ENCODE measurements around the gene DIAPH2. TPM values are rescaled to one million over a fixed set of nuclear protein-coding genes. Genes with fewer than 3 reads are reported as not detected.
A peak's percentile ranks its signal among the peaks of the same experiment; 100 is the strongest.

DIAPH2 gene
- total RNA-seq, 1 donor from 2014 or later: 11.0 TPM

DNA sequence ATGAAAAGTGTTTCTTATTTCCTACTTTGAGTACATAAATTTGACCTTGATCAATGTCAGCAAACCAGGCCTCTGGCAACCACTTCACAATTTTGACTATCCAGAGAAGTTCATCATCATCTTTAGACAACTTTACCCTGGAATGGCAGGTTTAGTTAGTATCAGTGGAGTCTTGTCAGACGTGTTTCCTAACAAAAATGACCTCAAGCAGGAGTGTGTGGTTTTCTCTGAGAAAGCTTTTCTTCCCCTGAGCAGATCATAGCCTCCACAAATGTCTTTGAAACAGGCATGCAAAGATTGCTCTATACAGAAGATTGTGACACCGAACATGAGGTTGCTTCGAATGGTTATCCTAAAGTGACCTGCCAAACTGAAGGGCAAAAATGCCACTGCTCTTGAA is 841.3 kb downstream of the DIAPH2 start:
- FAIRE-seq: no peak

DNA sequence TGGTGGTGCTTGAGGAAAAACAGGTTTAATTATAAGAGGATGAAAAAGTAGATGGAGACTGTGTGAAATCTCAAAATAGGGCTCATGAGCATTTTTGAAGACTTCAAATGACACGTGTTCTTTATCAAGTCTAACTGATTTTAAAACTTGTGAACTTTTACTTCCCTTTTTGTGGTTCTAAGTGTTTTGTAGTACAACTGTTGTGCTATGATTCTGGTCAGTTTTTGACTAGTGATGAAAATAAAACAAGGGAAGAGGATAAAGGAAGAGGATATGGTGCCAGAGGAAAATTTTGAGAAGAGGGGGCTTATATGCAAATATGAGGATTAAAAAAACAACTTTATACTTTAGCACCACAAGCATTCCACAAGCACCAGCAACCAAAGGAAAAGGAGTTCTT is 843.1 kb downstream of the DIAPH2 start:
- DNase-seq (ENCODE audit: low spot score in 2 of 2) (no peak), FAIRE-seq (no peak)

More for the DNA sequence above, 841.3 kb downstream of the DIAPH2 start:
- no peak for DNase-seq (ENCODE audit: low spot score in 2 of 2)

DNA sequence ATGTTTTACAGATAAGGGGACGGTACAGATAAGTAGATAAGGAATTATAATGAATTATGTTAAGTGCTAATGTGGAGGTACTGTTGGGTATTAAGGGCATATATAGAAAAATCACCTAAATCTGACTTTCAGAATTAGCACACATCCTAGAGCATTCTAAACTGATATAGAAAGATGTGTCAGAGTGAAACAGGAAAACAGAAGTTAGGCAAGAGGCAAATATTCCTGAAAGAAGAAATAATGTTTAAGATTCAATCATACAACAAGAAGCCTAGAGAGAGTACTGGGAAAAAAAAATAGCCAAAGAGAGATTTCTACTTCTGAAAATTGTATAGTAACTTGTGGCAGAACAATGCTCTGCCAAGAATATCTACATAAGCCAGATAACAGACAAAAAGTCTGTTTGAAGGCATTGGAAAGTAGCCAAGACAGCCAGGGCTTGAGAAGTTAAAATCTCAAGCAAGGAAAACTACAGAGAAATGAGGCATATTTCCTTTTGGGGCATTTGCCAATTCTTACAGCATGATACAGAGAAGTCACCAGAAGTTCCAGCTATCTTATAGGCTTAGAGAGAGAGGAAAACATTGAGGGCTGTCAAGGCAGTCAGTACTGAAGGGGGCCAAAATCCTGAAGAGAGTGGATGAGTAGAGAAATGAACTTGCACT is 845.0 kb downstream of the DIAPH2 start:
- FAIRE-seq (no peak), DNase-seq (ENCODE audit: low spot score in 2 of 2) (no peak)

DNA sequence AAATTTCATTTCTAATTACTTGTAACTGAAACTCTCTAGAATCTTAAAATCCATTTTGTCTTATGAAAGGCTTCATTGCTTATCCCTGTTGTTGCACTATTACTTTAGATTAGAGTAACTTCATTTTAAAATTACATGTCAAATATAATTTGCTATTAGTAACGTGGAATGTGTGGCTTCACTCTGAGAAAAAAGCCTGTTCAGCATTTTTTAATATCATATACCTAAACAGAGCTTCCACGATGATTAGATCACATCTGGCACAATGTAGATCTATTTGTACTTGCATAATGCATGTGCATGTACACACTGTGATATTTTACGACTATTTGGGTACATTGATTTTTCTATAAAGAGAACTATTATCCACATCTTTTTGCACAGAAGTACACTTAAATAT is 847.2 kb downstream of the DIAPH2 start:
- no peak for FAIRE-seq

DNA sequence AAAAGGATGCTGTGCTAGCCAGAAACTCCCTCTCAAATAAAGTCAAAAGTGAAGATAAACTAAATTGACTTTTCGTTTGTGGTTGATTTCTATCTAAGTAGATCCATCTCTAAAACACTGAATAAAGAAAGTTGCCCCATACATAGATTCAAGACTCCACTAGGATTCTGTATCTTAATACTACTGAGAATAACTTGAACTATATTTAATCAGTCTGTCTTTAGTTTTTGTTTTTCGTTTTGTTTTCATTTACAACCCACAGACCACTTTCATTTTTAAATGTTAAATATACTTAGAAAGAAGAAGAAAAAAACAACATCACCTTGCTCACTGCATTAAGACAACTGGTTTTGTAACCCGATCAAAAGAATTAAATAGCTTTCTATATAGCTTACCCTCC is 854.1 kb downstream of the DIAPH2 start:
- no peak for DNase-seq (ENCODE audit: low spot score in 2 of 2)

More for the DNA sequence above, 847.2 kb downstream of the DIAPH2 start:
- no peak for DNase-seq (ENCODE audit: low spot score in 2 of 2)

DNA sequence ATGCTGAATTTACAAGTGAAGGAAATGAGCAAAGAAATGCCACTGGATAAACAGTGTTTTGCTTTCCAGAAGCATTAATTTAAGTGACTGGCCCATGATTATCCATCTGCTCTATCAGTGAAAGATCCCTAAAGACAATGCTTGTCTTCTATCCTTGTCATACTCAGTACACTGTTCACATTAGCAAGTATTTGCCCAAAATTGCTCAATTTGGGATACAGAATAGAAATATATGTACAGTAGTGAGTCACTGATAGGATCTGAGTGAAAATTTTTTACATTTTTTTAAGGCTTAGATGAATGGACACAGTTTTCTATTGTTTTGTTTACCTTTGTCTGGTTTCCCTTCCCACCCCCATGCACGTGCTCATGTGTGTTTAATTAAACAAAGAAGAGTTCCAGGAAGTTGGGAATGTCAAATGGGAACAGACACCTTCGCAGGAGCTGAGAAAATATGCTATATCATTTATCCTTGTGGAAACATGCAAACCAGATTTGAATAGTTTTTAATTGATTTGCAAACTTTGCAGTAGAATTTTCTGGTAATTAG is 855.4 kb downstream of the DIAPH2 start:
- DNase-seq (ENCODE audit: low spot score in 2 of 2) (no peak), FAIRE-seq (no peak)

More for the DNA sequence above, 854.1 kb downstream of the DIAPH2 start:
- FAIRE-seq: no peak

DNA sequence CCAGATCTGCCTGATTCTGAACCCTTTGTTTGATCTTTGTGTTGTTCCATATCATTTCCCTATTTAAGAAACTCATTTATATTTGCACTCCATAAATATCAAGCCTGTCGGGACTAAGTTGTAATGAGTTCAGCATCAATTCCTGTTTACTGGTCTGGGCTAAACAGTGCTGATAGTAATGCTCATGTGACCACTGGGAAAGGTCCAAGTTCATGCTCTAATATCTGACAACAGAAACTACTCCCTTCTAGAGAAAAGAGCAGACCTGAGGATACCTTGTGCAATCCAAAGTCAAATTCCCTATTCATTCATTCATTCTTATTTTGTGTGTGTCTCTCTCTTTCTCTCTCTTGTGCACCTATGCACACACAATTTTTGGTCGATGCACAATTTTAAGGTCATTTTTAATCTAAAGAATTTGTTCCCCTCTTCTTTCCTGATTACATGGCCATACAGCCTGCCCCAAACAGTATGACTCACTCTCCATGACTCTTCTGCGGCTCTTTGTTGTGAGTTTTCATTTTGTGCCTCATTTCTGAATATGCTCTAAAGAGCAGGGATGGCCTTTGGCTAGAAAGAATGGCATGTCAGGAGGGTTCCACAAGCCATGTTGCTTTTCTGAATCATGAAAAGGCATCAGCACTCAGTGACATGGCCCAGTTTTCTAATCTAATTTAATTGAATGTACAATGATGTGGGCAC is 863.4 kb downstream of the DIAPH2 start:
- DNase-seq (ENCODE audit: low spot score in 2 of 2) (no peak), FAIRE-seq (no peak)

DNA sequence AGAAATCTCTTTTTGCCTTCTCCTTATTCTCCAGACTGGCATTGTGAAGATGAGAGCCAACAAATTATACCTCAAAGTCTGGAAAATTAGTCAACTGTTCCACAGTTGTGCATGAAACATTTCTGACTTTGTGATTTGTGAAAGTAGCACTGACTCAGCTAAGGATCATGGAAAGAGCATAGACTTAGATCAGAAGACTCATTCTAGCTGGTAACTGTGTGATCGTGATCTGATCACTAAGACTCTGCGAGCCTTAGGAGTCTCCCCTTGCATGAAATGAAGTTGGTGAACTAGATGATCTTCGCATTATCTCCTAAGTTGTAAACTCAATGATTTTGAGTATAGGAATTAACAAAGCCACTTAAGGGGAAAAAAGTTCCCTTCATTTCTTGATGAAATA is 867.2 kb downstream of the DIAPH2 start:
- FAIRE-seq: no peak

DNA sequence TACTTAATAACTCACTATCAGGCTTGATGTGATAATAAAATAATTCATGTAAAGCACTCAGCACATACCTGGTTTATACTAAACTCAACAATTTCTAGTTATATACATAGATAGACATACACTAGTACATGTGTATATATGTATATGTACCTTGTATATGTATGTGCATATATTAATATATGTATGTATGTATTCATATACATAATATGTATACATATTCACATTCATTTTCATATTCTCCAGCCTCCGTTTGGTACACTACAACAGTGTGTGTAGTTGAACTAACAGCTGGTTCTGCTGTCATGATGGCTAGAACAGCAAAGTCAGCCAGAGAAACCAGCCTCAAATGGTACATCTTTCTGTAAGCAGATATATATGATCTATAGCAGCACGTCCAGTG is 869.2 kb downstream of the DIAPH2 start:
- no peak for DNase-seq (ENCODE audit: low spot score in 2 of 2)
- no peak for FAIRE-seq

More for the DNA sequence above, 867.2 kb downstream of the DIAPH2 start:
- no peak for DNase-seq (ENCODE audit: low spot score in 2 of 2)

DNA sequence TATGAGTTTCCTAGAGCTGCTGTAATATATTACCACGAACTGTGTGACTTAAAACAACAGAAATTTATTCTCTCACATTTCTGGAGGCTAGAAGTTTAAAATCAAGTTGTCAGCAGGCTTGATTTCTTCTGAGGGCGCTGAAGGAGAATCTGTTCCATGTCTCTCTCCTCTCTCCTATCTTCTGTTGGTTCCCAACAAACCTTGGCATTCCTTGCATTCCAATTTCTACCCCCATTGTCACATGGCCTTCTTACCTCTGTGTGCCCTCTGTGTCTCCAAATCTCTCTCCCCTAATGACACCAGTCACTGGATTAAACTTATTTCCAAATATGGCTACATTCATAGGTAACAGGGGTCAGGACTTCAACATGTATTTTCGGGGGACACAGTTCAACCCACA is 871.7 kb downstream of the DIAPH2 start:
- FAIRE-seq: no peak
- no peak for DNase-seq (ENCODE audit: low spot score in 2 of 2)

DNA sequence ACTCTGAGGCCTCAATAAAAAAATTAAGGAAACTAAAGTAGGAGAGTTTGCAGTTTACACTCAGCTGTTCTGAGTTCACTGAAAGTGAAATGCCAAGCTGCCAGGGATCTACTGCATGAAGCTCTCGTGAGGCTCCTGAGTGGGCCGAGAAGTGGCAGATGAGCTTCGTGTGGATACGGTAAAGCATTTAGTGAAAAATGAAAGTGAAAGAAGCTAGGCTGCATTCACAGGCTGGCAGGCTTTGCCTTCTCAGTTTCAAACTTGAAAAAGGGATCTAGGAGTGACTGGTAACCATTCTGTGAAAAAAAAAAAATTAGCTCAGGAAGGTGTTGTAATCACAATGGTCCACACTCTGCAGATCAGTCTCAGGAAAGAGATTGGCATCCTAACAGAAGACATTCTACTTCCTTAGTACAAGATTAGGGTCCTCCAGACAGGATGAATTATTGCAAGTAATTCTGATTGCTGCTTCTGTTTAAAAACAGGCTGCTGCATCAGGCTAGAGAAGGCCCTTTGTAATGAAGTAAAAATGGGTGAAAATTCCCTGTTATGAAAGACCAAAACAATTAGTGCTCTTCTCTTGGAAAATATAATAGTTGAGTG is 879.0 kb downstream of the DIAPH2 start:
- FAIRE-seq (no peak), DNase-seq (ENCODE audit: low spot score in 2 of 2) (peak in 1 of 2 donors; percentile 3)

DNA sequence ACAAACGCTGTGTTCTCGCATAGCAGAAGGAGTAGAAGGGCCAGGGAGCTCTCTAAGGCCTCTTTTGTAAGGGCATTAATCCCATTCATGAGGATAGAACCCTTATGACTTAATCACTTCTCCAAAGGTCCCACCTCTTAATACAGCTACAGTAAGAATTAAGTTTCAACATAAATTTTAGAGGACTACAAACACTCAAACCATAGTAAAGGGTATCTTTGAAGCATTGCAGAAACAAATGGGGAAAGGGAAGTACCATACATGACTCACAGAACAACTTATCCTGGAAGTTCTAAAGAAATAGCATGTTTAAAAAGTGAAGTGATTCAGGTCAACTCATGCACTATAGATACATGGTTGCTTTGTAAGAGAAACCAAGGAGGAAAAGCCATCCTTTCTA is 879.9 kb downstream of the DIAPH2 start:
- no peak for FAIRE-seq
- no peak for DNase-seq (ENCODE audit: low spot score in 2 of 2)

DNA sequence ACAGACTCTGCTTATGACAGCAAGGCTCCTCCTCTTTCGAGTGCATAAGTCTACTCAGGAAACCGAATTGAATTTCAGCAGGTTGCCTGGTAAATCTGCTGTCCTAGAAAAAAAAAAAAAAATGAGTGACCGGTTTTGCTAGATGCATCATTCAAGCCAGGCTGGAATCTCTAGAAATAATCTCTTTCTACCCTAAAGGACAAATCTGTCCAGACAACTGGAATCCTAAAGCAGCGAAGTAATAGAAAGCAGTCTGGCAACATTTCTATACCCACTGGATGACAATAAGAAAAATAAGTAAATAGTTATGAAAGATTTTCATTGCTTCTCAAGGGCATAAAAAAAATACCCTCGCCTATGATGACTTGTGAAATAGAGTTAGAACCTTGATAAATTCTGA is 902.5 kb downstream of the DIAPH2 start:
- FAIRE-seq (no peak), DNase-seq (ENCODE audit: low spot score in 2 of 2) (no peak)

DNA sequence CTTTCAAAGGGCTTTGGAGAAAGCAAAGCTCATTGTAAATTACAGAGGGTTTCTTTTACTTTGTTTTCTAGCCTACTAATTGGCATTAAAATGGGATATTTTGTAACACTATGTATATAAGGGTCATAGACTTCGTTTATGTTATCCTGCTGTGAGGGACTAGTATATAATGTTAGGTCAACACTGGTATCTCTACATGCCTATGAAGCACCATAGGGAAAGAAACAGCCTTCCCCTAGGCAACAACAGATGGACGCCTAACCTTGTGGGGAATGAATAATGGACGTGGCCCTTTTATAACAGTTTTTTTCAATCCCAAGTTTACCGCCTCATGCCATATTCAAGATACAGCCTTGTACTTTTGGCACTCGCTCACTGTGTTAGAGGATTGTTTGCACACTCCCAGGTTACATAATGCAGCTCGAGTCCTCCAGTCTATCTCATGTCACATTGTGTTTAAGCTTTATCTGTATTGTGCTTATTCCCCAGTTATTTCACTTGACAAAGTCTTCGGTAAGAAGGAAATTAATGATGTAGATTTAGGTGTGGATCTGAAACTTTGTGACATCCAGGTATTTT is 910.1 kb downstream of the DIAPH2 start:
- no peak for FAIRE-seq

DNA sequence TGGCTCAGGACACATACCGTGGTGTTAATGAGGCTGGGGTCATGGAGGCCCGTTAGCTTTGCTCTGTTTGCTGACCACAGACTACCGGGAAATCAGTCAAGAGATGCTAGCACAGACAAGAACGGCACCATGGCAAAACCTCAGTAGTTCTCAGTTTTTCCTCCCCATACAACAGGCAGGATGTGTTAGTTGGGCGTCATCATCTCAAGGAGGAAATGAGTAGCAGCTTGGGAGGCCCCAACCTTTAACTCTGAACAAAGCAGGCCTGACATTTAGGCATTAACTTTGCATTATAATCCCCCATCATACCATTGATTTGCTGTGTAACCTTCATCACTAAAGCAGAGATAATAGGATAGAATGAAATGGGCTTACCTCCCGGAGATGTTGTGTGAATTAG is 913.3 kb downstream of the DIAPH2 start:
- DNase-seq (ENCODE audit: low spot score in 2 of 2) (no peak), FAIRE-seq (no peak)

More for the DNA sequence above, 910.1 kb downstream of the DIAPH2 start:
- DNase-seq (ENCODE audit: low spot score in 2 of 2): no peak

DNA sequence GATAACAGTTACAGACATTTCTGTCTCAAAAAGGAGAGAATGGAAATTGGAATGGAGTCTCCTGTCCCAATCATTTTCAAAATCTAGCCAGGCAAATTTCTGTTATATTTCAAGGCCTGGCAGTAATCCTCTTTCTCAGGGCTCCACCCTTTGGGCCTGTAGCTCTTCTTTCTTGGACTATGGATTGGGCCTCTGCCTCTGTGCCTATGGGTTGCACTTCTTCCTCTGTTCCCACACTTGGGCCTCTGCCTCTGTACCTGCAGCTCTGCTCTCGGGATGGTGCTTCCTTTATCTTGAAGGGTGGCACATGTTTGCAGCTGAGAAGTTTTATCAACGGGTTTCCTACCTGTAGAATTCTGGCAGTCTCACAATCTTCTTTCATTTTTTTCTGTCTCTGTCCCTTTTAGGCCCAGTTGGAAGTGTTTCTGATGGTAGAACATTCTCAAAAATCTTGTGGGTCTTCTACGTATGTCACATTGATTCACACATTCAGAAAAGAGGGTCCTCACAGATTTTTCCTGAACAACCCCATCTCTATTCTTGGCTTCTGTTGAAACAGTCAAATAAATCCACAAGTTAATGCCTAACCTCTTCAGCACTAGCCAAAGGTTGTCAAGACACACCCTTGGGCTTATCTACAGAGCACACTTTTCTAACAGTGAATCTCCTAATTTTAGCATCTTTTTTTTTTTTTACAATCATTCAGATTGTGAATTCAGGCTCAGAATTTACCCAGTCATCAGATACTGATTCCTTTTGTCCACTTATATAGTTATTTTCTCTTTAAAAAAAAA is 918.0 kb downstream of the DIAPH2 start:
- no peak for FAIRE-seq

DNA sequence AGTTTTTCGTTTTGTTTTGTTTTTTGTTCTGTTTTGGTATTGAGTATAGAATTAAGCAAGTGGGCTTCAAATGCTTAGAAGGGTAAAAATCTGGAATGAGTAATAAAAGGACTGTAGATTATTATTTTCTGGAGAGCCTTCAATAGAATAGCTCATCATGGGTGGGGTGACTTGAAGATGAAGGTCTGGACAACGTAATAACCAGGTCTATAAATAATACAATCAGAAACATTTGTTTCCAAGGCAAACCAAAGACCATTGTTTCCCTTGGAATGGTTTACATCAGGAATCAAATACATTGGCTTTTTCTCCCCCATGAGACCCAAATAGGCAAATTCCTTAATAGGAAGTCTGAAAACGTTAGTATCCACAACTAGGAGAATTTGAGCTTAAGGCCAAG is 920.6 kb downstream of the DIAPH2 start:
- FAIRE-seq: no peak
- no peak for DNase-seq (ENCODE audit: low spot score in 2 of 2)

More for the DNA sequence above, 918.0 kb downstream of the DIAPH2 start:
- no peak for DNase-seq (ENCODE audit: low spot score in 2 of 2)

DNA sequence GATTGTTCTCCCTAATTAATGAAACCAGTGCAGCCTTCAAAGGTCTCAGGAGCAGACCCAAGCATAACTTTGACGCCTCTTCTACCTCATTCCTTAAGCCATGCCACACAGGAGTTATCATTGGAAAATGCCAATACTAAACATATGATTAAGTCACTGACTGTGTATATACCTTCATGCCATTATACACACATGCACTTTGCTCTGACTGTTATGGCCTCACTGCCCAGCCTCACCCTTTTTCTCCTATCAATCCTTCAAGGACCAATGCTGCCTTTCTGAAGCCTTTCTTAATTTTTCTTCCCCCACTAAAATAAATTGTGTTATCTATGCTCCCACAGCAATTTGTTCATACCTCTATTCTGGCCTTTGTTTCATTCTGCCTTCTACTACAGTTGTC is 924.7 kb downstream of the DIAPH2 start:
- DNase-seq (ENCODE audit: low spot score in 2 of 2): no peak
- no peak for FAIRE-seq

DNA sequence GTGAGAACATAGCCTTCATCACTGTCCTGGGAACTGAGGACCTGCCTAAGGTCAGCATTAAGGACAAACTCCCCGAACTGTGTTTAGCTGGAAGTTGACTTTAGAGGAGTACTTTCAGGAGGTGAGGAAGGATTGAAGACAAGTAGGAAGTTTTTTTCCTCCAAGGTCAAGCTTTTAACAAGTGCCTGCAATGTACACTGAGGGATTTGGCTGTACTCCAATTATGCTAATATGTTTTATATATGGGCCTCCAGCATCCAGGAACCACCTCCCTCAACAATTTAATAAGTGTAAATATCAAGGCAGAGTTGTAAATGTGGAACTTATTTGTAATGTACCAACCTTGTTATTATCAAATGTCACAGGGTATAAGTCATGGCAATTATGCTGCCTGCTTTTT is 925.3 kb downstream of the DIAPH2 start:
- DNase-seq (ENCODE audit: low spot score in 2 of 2) (no peak), FAIRE-seq (no peak)

DNA sequence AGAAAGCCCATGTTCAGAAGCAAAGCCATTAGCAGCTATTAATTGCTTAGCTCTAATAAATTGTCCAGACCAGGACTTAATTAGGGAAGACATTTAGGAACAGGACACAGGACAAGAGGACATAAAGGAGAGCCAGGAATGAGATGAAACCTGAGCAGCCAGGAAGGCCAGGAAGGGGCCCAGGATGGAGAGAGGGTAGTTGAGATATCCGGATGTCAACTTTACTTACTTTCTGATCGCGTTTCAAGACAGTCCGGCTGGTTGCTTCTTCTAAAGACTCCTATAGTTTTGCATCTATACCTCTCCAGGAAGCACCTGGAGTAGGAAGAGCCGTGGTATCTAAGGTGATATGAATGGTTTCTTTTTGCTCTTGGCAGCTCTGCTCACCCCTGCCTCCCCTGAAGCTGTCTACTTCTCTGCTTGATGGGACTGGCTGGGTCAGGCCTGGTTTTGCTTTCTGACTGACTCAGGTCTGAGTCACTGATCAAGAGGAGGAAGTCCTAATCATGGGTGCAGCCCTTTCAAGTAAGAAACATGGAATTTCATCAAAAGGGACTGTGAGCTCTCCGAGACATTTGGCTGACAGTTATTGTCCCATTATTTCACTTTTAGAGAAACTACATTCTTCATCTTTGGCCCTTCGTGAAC is 932.4 kb downstream of the DIAPH2 start:
- DNase-seq (ENCODE audit: low spot score in 2 of 2): no peak
- no peak for FAIRE-seq

Measured in frontal cortex (tissue), 4 donors.